ENCODE data around the gene NPTXR.

Gene NPTXR

DNA sequence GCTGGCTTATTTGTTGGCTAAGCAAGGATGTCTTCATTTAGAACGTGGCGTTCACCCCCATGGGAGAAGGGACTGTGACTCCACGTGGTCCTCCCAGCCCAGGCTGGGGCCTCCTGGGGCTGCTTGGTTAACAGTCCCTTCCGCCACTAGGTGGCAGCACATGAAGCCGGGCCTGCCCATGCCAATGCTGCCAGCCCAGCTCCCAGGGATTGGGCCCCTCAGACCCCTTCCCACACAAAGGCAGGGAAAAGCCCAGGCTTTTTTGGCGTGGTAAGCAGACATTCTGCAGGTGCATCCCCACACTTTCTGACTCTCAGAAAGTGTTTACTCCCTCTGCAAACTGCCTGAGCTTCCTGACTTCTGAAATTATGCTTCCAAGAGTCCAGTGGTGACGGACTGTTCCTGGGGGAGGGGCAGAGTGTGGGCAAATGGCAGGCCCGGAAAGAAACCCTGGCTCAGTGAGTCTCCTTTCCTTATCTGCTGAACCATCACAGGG is 25.1 kb upstream of the NPTXR start:
- TF ChIP-seq, protein P1, sequence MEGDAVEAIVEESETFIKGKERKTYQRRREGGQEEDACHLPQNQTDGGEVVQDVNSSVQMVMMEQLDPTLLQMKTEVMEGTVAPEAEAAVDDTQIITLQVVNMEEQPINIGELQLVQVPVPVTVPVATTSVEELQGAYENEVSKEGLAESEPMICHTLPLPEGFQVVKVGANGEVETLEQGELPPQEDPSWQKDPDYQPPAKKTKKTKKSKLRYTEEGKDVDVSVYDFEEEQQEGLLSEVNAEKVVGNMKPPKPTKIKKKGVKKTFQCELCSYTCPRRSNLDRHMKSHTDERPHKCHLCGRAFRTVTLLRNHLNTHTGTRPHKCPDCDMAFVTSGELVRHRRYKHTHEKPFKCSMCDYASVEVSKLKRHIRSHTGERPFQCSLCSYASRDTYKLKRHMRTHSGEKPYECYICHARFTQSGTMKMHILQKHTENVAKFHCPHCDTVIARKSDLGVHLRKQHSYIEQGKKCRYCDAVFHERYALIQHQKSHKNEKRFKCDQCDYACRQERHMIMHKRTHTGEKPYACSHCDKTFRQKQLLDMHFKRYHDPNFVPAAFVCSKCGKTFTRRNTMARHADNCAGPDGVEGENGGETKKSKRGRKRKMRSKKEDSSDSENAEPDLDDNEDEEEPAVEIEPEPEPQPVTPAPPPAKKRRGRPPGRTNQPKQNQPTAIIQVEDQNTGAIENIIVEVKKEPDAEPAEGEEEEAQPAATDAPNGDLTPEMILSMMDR (IDR thresholded peaks at IDR 0.05; ENCODE audit: low read depth, low read length, missing control alignments), result peak; percentile 93
- no peak overlapping the region for H3K4me3 ChIP-seq (ENCODE audit: low read depth, low read length)
- DNase-seq (ENCODE audit: low read depth), result no peak

DNA sequence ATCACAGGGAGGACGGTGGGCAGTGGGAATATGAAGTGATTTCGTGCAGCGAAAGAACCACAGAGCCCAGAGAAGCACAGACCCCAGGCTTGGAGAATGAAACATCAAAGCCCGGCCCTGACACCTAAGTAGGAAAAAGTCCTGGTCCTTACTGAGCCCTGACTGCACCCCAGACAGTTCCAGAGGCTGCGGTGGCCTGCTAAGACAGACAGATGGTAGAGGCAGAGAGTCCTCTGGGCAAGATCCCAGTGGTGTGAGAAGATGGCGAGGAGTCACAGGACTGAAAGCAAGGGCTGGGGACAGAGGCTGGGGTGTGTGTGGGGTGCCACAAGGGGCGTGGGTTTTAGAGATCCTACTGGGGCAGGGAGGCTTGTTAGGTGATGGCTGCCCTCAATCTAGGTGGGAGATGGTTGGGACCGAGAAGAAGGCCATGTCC is 24.5 kb upstream of the NPTXR start:
- no peak overlapping the region for H3K4me3 ChIP-seq (ENCODE audit: low read depth, low read length)
- TF ChIP-seq, protein P1 (IDR thresholded peaks at IDR 0.05; ENCODE audit: low read depth, low read length, missing control alignments), result no peak
- no peak for DNase-seq (ENCODE audit: low read depth)

DNA sequence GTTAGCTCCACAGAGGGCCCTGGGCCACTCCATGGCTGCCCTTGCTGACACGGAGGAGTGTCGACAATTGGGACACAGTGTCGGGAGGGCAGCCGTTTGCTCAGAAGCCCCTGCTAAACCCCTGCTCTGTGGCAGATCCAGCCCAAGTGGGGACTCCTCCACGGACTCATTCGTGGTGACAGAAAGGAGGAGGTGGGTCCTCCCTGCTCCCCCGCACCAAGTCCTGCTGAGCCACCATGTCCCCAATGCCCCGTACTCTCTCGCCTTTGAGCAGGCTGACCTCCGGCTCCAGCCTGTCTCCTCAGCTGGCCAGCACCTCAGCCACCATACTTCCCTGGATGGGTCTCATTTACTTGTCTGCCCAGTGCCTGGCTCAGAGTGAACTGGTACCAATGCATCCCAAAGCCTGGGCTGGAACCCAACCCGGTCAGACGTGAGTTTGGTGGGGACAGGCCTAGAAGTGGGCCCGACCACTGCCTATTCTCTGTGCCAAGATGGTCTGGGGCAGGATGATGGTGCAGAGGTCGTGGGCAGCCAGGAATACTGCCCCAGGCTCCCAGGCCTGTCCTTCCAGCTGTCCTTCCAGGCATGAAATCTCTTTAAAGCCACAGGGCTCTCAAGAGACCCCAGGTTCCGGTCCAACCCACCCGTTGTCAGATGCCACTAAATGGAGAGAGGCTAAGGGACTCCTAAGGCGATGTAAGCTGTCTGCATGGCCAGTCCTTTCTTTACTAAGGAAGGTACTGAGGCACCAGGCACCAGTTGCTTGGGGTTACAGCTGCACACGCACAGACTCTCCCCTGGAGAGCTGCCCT is 23.9 kb upstream of the NPTXR start:
- no peak for DNase-seq (ENCODE audit: low read depth)
- TF ChIP-seq, protein P1 (IDR thresholded peaks at IDR 0.05; ENCODE audit: low read depth, low read length, missing control alignments), result no peak
- no peak overlapping the region for H3K4me3 ChIP-seq (ENCODE audit: low read depth, low read length)

DNA sequence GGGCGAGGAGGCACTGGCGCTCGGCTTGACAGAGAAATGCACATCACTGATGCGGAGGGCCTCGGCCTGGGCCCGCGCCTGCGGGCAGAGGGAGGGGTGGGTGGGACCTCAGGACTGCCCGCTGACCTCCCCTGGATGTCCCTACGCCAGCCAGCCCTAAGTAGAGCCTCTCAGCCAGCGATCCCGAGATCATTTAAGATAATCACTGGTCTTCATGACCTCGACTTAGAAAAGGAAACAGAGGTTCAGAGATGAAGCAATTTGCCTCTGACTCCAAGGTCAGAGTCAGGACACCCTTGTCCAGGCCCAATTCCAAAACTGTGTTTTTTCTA is 23.3 kb upstream of the NPTXR start:
- H3K4me3 ChIP-seq (ENCODE audit: low read depth, low read length), result no peak overlapping the region
- TF ChIP-seq, protein P1 (IDR thresholded peaks at IDR 0.05; ENCODE audit: low read depth, low read length, missing control alignments), result no peak
- no peak for DNase-seq (ENCODE audit: low read depth)

DNA sequence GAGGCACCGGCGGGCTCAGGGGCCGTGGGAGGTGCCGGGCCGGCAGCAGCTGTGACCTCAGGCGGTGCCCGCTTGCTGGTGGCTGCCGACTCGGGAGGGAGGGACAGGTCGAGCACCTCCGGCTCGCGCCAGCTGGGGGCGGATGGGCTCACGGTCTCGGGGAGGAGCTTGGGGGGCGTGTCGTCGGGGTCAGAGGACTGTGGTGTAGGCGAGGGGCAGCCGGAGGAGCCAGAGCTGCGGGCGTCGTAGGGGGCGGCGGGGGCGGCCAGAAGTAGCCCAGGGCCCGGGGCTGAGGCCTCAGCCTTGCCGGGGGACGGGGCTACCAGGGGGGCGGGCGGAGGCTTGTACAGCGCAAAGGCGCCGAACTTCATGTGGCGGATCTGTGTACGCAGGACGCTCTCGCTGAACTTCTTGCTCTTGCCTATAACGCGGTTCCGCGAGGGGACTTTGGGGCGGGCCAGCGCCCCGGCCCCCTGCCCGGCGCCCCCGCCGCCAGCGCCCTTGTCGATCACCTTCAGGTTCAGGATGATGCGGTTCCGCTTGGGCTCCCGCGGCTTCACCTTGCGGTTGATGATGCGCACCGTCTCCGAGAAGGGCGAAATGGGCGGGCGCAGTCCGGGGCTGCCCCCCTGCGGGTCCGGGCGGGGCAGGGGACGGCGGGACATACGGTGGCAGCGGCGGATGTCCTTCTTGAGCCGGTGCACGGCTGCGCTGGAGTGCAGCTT is 22.7 kb upstream of the NPTXR start:
- TF ChIP-seq, protein P1 (IDR thresholded peaks at IDR 0.05; ENCODE audit: low read depth, low read length, missing control alignments), result no peak
- DNase-seq (ENCODE audit: low read depth), result no peak
- no peak overlapping the region for H3K4me3 ChIP-seq (ENCODE audit: low read depth, low read length)

DNA sequence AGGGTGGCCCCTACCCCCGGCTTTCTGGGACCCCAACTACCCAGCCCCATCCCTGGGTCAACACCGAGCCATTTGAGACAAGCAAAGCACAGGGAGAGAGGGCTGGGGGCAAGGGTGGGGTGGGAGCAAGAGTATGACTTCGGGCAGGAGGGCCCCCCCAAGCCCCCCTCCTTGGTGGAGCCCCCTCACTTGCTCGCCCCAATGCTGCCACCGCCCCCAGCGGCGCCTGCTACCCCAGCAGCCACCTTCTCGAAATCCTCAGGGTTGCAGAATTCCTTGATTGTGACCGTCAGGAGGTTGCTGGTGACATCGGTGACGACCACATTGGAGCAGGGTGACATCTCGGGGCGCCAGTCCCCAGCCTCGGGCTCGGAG is 22.2 kb upstream of the NPTXR start:
- DNase-seq (ENCODE audit: low read depth), result no peak

More for the DNA sequence above, 22.2 kb upstream of the NPTXR start:
- TF ChIP-seq, protein P1 (IDR thresholded peaks at IDR 0.05; ENCODE audit: low read depth, low read length, missing control alignments), result no peak
- H3K4me3 ChIP-seq (ENCODE audit: low read depth, low read length), result no peak overlapping the region

All from GM12864 (cell line).